ENCODE data around the gene ZPBP. TPM values are rescaled to one million over a fixed set of nuclear protein-coding genes. Genes with fewer than 3 reads are reported as not detected.
A peak's percentile ranks its signal among the peaks of the same experiment; 100 is the strongest.

The ZPBP gene, protein sequence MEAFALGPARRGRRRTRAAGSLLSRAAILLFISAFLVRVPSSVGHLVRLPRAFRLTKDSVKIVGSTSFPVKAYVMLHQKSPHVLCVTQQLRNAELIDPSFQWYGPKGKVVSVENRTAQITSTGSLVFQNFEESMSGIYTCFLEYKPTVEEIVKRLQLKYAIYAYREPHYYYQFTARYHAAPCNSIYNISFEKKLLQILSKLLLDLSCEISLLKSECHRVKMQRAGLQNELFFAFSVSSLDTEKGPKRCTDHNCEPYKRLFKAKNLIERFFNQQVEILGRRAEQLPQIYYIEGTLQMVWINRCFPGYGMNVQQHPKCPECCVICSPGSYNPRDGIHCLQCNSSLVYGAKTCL
- total RNA-seq (not detected in 2 replicates), polyA plus RNA-seq (0.55 TPM in 1 of 2 replicates, not detected in the other), polyA minus RNA-seq (1.1 TPM in 1 of 2 replicates, not detected in the other)
- not detected for total RNA-seq (2013)

DNA sequence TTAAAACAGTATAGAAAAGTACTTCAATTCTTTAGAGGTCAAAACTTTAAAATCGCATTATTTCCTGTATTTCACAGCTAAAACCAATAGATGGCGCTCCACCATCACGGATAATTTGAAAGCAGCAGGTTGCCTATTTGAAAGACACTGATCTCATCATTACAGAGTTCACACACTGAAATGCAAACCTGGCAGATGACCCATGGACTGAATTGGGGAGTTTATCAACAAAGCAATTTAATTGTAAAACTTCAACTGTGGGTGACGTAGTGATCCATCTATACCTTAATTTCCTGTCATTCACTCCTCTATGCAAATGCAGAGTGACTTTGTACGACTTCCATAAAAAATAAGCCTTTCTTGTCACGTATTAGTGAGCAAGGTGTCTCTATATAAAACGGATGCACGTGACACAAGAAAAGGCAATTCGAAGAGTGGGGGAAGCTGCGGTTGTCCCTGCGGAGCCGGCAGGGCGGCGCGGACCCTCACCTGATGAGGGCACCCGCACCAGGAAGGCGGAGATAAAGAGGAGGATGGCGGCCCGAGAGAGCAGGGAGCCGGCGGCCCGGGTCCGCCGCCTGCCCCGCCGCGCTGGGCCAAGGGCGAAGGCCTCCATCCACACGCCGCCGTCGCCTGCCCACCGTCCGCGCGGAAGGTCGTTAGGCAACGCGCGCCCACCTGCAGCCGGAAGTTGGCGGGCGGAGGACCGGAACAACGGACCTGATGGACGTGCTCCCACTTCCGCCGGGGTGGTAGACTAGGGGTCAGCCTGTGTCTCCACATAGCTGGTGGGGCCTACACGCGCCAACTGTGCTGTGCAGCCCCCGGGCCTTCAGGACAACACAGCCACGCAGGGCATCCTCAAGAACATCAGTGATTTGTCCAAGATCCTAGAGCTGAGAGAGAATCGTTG lies at the start of gene ZPBP:
Gene ZPBP (minus strand): TSS at position 668 of the 913 bp plus-strand sequence. CDS start 52 bp downstream, at position 616.
- POLR2A ChIA-PET = no interaction called here
- H3K9me3 ChIP-seq (ENCODE audit: control extremely low read depth in 1 of 3, control insufficient read depth in 2 of 3, insufficient read depth in 1 of 3, low read length in 2 of 3) = no peaks in the 10 kb centered on the region
- no peaks in the 10 kb centered on the region for H3K36me3 ChIP-seq (replicated peaks in 1 of 2; ENCODE audit: control extremely low read depth in 1 of 2, control insufficient read depth in 1 of 2, extremely low read depth in 1 of 2, insufficient read depth in 2 of 2, low read length in 1 of 2)
- H3K4me2 ChIP-seq (replicated peaks; ENCODE audit: low read depth, low read length, poor library complexity, severe bottlenecking) = peak within 1 kb of the TSS; percentile 88
- CTCF ChIA-PET = interaction anchor here (0.5 to 4.6 kb wide), 40 partner anchors 9 to 1277 kb away, joined by 3 to 142 read pairs (median 4); no protein-coding TSS in a partner anchor
- no peaks in the 10 kb centered on the region for H3K27me3 Mint-ChIP-seq
- peak within 1 kb of the TSS; percentile 94 for H3K4me3 Mint-ChIP-seq
- H3K4me1 Mint-ChIP-seq = peaks cover 5% of the 10 kb centered on the region
- peaks cover 4 to 5% of the 10 kb centered on the region in 2 donors for H3K4me1 ChIP-seq (ENCODE audit: control insufficient read depth in 2 of 2, insufficient read depth in 2 of 2, low read length in 2 of 2)
- peak within 1 kb of the TSS; percentile 87 for H2AFZ ChIP-seq (ENCODE audit: insufficient read depth, low read depth, low read length, poor library complexity, severe bottlenecking)
- peak within 1 kb of the TSS; percentile 74 for H3K9ac ChIP-seq (ENCODE audit: low read length)
- peak within 1 kb of the TSS; percentile 72 for H3K27ac Mint-ChIP-seq
- no peaks in the 10 kb centered on the region for H3K27me3 ChIP-seq (replicated peaks in 1 of 4; ENCODE audit: control extremely low read depth in 1 of 4, control insufficient read depth in 3 of 4, insufficient read depth in 4 of 4, low read length in 3 of 4)
- DNase-seq (peak; percentile 83), ATAC-seq (ENCODE audit: low read depth) (peak; percentile 80)
- no peaks in the 10 kb centered on the region for H3K9me3 Mint-ChIP-seq (ENCODE audit: insufficient read depth)
- WGBS (ENCODE audit: insufficient coverage) = 13% methylated on average over 48 of the region's 53 CpGs
- intact Hi-C loops (cut with micrococcal nuclease) = loop anchor here (1.0 to 5.0 kb wide), 5 partner anchors 50 to 1274 kb away; no protein-coding TSS in a partner anchor
- peak within 1 kb of the TSS; percentile 35 to 43 for H3K27ac ChIP-seq (ENCODE audit: low read length in 2 of 2)
- no peaks in the 10 kb centered on the region for H3K79me2 ChIP-seq (ENCODE audit: control insufficient read depth, insufficient read depth, low read length)
- peak within 1 kb of the TSS; percentile 46 to 82 (median 62) for H3K4me3 ChIP-seq (ENCODE audit: control extremely low read depth in 1 of 5, extremely low read depth in 1 of 5, insufficient read depth in 1 of 5, low read depth in 2 of 5, low read length in 4 of 5)
- TF ChIP-seq, protein P1, sequence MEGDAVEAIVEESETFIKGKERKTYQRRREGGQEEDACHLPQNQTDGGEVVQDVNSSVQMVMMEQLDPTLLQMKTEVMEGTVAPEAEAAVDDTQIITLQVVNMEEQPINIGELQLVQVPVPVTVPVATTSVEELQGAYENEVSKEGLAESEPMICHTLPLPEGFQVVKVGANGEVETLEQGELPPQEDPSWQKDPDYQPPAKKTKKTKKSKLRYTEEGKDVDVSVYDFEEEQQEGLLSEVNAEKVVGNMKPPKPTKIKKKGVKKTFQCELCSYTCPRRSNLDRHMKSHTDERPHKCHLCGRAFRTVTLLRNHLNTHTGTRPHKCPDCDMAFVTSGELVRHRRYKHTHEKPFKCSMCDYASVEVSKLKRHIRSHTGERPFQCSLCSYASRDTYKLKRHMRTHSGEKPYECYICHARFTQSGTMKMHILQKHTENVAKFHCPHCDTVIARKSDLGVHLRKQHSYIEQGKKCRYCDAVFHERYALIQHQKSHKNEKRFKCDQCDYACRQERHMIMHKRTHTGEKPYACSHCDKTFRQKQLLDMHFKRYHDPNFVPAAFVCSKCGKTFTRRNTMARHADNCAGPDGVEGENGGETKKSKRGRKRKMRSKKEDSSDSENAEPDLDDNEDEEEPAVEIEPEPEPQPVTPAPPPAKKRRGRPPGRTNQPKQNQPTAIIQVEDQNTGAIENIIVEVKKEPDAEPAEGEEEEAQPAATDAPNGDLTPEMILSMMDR (IDR thresholded peaks at IDR 0.05) = peak; percentile 97
- no peak for TF ChIP-seq EZH2 (IDR thresholded peaks at IDR 0.05; ENCODE audit: borderline replicate concordance, insufficient read depth, low read depth, low read length, poor library complexity, severe bottlenecking)
- no peaks in the 10 kb centered on the region for H4K20me1 ChIP-seq (ENCODE audit: control insufficient read depth, insufficient read depth, low read length, poor library complexity, severe bottlenecking)

Measured in B cell (primary cell).